RPMI7951 (cell line): ENCODE data around the gene HNRNPU. TPM values are rescaled to one million over a fixed set of nuclear protein-coding genes. Genes with fewer than 3 reads are reported as not detected.

Source experiments
- DNase-seq: peaks from one replicate; pipeline ENCODE4 v3.0.0-alpha.2; 2012; ENCODE audit warnings: low read depth
- total RNA-seq: library from RNA; depleted of rRNA; stranded (reverse); fragments of >200 nt; shearing (Covaris generic); gene quantifications from 2 replicates; pipeline ENCODE4 v1.2.3, GENCODE V29; 2014; rRNA removed

The HNRNPU gene
- total RNA-seq, result 201 and 226 TPM in 2 replicates

DNA sequence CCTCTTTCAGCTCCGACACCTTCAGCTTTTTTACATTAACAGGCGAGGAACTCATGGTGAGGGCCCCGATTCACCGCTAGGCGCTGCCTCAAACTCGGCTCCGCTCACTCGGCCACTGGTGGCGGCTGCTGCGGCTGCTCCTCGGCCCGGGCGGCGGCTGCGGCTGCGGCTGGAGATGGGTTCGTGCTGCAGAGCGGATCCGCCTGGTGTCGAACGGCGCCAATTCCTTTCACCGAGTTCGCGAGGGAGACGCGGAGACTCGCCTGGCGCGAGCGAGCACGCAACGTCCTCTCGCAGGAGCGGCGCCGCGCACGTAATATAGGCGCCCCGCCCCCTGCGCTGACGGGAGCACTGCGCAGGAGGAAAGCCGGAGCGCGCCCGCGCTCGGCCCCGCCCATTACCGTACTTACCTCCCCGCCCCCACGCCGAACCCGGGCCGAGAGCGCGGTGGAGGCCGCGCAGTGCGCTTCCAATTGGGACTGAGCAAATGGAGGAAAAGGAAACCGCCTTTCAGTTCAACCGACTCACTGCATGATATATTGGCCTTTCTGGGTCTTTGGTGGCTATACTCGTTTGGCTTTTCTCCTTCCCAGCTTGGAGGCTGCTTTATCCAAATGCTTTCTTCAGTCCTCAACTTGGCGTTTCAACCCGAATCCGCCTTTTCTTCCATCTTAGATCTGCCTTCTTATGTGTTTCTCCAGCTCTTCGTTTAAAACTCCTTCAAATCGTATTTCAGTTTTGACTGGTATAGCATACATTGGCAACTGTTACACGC lies at the start of gene HNRNPU:
HNRNPU (minus strand) TSS at position 291 of the 775 bp plus-strand sequence; CDS start at position 55, 236 bp downstream.
- peak; percentile 94 for DNase-seq

DNA sequence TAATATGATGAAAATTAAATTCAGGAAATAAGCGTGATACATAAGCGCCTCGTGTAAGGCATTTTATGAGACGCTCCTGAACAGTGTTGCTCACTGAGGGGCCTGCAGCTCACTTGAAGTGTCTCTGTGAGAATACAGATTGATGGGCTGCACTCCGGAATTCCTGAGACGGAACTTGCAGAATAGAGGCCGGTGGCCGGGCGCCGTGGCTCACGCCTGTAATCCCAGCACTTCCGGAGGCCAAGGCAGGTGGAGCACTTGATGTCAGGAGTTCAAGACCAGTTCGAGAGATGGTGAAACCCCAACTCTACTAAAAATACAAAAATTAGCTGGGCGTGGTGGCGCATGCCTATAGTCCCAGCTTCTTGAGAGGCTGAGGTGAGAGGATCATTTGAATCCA lies 49.5 kb upstream of the HNRNPU start:
- DNase-seq, result no peak

DNA sequence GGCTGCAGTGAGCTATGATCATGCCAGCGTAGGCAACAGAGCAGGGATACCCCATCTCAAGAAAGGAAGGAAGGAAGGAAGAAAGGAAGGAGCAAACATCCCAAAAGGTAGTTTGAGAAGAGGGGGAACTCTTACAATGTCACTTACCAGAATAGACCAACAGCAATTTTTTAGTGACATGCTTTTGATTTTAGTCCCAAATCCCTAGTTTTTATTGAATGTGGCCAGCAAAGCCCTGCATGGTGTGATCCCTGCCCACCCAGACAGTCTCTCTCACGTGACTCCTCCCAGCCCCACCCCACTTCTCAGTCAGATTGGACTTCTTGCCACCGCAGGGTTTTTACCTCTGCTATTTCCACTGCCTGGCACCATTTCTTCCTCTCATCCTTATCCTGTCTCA lies 39.8 kb upstream of the HNRNPU start:
- no peak for DNase-seq

DNA sequence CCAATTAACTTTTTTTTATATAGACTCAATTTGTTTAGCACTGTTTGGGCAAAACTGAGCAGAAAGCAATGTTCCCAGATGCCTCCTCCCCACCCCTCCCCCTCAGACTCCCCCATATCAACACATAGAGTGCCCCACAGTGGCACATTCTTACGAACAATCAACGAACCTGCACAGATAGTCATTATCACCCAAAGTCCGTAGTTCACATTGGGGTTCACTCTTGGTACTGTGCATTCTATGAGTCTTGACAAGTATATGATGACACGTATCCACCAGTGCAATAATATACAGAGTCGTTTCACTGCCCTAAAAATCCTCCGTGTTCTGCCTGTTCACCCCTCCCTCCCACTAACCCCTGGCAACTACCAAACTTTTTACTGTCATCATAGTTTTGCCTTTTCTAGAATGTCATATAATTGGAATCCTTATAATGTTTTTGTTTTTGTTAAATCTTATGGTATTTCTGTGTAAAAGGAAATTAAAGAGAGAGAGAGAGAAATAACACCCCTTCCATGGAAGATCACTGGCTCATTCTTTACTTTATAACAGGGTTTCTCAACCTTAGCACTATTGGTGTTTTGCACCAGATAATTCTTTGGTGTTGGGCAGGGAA lies 37.2 kb upstream of the HNRNPU start:
- DNase-seq, result no peak

DNA sequence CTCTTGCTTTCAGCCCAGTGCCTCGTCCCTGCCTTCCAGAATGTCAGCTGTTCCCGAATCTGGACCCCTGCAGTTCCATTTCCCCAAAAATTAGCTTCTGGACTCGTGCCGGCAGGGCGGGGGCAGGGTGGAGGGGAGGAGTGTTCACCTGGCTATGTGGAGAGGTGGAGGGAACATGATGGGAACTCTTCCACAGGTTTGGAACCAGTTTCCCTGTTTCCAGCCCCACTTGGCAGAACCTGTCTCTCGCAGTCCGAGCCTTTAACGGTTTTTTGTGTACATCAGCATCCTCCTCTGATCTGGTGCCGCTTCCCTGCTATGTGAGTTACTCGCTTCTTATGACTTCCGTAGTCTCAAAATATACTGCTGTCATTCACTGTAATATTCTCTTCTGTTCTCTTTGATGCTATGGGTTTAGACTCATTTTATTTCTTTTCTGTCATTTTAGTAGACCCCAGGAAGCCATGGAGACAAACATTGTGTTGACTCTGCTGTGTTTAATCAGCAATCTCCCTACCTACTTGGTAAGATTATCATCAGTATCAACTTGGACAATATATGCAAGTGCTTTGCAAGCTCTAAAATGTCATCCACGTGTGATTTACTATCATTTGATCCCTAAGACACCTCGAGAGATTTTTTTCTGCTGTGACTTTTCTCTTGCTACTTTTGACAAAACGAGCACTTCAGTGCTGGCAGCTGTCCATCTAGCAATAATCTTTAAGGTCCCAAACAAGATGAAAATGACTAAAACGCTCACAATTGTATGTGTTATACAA lies 33.3 kb upstream of the HNRNPU start:
- DNase-seq, result no peak

DNA sequence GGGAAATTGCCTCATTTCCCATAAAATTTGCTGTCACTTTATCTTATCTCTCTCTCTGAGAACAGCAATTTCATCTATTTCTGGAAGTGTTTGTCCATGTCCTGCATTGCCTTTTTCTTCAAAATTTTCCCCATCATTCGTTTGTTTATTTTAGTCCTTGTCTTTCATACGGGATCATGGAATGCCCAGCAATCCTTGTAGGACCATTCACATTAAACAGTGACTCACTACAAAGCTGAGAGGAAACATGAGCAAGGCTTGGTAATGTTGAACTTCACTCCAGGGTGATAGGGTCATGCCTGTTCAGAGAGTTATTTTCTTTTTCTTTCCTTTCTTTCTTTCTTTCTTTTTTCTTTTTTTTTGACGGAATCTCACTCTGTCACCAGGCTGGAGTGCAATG lies 32.2 kb upstream of the HNRNPU start:
- peak; percentile 57 for DNase-seq

DNA sequence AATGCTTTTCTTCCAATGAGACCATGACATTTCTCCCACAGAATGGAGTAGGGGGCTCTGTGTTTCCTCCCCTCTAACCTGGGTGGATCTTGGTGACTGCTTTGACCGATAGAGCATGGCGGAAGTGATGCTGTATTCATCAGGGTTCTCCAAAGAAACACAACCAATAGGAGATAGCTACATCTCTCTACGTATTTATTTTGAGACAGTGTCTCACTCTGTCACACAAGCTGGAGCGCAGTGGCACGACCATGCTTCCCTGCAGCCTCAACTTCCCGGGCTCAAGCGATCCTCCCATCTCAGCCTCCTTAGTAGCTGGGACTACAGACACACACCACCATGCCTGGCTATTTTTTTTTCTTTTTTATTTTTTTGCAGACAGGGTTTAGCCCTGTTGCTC lies 29.5 kb upstream of the HNRNPU start:
- DNase-seq, result no peak

DNA sequence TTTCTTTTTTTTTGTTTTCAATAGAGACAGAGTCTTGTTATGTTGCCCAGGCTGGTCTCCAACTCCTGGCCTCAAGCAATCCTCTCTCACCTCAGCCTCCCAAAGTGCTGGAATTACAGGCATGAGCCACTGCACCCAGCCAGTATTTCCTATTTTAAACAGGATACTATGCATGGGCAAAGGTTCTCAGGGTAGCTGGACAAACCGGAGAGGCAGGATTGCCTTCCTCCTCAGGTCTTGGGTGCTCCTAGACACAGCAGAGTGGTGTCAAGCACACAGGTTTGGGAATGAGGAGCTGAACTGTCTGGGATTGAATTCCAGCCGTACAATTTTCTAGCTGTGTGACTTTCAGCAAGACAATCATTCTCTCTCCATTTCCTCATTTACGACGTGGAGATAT lies 22.9 kb upstream of the HNRNPU start:
- no peak for DNase-seq

DNA sequence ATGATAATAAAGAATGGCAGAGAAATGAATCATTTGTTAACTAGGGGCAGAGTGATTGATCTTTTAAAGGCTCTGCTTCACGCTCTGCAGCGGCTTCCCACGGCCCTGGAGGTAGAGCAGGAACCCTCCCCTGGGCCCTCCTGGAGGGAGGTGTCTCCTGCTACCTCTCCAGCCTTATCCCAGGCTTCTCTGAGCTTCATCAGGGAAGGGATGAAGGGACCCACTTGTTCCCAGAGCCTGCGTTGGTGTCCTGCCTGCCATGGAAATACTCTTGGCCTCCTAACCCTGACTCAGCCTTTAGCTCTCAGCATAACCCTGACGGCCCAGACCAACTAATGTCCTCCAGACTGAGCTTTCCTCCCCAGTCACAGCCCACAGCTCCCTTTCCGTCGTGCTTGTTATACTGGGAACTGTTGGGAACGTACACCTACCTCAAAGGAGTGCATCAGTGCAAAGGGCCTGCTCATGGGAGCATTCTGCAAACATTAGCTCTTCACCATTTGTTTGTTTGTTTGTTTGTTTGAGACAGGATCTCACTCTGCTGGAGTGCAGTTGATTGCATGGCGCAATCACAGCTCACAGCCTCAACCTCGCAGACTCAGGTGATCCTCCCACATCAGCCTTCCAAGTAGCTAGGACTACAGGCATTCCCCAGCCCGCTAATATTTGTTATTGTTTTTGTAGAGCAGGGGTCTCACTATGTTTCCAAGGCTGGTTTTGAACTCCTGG lies 17.4 kb upstream of the HNRNPU start:
- DNase-seq, result no peak

DNA sequence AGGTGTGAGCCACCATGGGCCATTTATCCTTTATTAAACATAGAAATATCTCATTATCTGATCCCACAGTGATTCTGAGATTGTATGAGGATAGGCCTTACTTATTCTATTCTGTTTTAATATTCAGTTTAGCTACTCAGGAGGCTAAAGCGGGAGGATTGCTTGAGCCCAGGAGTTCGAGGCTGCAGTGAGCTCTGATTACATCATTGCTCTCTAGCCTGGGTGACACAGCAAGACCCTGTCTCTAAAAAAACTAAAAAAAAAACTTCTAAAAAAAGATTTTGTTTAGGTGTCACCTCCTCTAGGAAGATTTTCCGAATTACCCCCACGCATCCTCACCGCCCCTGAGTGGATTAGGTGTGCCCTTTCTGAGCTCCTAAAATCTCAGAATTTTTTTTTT lies 14.3 kb upstream of the HNRNPU start:
- no peak for DNase-seq

DNA sequence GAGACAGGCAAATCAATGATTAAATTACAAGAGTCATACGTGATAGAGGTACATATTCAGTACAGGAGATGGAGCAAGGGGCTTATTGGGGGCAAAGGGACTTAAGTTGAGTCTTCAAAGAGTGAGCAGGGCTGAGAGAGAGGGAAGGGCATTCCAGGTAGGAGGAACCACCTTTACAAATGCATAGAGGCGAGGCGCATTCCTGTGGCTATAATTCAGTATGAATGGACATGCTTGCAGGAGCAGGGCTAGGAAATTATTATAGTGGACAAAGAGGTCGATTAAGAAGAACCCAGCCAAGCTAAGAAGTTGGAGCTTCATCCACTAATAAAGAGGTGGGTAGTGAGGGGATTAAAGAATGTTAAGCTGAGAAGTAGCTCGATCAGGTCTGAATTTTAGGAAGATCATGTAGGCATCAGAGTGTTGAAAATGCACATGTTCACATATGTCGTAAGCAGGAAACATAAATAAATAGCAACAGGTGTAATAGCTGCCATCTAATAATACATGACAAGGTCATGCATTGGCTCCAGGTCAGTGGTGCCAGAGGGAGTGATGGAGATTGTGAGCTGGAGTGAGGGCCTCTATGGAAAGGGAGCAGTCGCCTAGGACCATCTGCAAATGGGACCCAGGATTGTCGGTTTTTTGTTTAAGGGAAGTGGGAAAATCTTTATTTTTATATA lies 12.0 kb upstream of the HNRNPU start:
- DNase-seq, result no peak

DNA sequence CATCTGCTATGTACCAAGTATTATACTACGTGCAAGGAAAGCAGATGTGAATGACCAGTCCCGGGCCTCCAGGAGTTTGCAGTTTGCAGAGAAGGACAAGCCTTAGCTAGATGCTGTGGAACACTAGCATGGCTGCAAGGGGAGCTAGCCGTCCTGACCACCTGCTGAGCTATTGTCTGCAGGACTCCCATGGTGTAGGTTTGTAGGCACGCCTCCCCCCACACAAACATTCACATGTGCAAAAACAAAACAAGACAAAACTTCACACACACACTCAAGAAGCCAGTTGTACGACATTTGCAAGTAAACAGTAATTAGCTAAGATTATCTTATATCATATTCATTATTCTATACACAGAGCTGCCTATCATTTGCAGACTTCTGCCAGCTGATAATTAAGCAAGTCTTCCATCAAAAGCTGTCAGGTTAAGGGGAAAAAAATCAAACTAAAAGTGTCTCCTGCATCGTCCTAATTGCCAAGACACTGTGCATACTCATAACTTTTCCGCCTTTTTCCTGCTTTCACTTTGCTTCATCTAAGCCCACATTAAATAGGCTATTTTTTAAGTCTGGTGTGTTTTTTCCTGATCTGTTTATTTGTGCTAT lies 10.7 kb upstream of the HNRNPU start:
- DNase-seq, result no peak

DNA sequence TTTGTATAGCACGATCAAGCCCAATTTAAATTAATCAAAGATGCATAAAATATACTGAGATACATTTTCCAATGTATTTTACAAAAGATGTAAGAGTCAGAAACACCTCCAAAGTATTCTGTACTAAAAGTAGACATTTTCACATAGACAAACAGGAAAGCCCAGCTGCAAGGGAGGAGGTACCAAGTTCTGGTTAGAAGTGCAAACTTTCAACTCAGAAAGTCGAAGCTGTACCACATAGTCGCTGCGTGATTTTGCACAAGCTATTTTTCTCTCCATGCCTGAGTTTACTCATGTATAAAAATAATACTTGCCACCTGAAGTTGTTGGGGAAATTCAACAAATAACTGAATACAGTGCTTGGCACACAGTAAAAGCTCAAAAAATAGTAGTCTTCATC lies 5.6 kb upstream of the HNRNPU start:
- DNase-seq, result no peak

DNA sequence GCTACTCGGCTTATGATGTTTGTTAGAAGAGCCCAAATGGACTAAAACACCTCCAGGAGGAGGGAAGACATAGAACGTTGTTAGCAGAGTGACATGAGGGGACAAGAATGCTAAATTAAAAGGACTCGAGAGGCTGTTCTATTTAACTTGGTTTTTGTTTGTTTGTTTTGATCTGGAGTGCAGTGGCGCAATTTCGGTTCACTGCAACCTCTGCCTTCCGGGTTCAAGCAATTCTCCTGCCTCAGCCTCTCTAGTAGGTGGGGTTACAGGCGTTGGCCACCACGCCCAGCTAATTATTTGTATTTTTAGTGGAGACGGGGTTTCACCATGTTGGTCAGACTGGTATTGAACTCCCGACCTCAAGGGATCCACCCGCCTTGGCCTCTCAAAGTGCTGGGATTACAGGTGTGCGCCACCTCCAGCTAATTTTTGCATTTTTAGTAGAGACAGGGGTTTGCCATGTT lies 5.1 kb upstream of the HNRNPU start:
- no peak for DNase-seq

DNA sequence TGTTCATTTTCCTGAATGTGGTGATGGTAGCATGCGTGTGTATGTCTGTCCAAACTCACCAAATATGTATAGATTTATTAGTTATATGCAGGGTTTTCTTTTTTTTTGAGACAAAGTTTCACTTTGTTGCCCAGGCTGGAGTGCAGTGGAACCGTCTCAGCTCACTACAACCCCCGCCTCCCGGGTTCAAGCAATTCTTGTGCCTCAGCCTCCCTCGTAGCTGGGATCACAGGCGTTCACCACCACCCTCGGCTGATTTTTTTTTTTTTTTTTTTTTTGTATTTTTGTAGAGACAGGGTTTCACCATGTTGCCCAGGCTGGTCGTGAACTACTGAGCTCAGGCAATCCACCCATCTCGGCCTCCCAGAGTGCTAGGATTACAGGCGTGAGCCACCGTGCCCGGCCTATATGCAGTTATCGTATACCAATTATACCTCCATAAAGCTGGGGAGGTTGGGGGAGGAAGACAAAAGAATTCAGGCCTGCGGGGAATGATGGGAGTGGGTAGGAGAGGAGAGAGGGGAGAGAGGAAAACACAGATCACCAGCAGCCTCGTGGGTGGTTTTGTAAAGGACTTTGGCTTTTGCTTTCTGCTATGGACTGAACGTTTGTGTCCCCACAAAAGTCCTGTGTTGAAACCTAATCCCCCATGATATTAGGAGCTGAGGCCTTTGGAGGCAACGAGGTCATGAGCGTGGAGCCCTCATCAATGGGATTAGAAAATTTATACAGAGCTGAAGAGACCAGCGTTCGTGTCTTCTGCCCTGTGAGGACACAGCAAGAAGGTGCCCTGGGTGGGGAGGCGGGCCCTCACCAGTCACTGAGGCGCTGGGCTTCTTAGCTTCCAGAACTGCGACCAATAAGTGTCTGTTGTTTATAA lies 4.4 kb upstream of the HNRNPU start:
- DNase-seq, result no peak

DNA sequence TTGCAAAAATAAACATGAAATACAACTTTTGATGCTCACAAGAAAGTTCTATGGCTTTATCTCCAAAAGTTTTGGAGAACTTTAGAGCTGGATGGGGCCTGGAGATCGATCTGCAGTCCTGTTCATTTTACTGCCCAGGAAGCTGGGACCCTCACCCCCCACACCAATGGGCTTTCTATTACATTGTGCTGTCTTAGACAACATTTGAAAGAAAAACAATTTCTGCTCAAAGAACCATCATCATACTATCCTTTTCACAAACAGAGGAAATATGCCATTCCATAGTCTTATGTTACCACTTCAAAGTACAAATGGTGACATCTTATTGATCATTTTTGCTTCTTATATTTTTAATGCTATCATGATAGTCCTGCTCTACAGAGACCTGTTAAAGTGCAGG lies 2.0 kb upstream of the HNRNPU start:
- no peak for DNase-seq

DNA sequence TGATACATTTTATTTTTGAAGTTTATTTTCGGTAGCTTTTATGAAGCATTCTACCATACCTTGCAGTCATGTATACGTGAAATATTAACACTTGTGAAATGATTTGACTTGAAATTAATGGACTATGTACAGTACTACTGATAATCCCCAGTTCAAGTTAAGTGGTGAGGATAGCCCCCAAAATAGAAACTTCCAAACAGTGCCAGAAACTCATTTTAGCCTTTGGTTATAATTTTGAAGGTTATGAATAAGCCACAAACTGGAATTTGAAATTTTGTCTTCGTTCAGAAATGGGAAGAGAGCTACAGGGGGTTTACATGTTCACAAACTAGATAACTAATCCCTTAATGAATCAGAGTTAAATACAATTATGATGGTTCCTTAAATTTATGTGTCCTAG lies 1.5 kb upstream of the HNRNPU start:
- no peak for DNase-seq

DNA sequence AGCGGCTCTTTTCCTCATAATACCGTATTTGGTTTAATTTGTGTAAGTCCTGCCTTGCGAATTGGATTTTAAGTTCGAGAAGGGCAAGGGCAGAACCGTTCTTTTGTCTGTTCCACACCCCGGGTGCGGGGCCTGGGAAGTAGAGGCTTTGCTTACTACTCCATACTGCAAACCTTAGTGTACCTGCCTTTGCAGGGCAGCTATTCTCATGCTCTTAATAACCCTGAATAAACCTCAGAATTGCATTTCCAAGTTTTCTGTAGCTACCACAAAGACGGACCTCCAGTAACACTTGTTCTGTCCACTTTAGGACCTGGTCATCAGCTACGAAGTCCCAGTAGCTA lies 657 bp upstream of the HNRNPU start:
- DNase-seq, result no peak

DNA sequence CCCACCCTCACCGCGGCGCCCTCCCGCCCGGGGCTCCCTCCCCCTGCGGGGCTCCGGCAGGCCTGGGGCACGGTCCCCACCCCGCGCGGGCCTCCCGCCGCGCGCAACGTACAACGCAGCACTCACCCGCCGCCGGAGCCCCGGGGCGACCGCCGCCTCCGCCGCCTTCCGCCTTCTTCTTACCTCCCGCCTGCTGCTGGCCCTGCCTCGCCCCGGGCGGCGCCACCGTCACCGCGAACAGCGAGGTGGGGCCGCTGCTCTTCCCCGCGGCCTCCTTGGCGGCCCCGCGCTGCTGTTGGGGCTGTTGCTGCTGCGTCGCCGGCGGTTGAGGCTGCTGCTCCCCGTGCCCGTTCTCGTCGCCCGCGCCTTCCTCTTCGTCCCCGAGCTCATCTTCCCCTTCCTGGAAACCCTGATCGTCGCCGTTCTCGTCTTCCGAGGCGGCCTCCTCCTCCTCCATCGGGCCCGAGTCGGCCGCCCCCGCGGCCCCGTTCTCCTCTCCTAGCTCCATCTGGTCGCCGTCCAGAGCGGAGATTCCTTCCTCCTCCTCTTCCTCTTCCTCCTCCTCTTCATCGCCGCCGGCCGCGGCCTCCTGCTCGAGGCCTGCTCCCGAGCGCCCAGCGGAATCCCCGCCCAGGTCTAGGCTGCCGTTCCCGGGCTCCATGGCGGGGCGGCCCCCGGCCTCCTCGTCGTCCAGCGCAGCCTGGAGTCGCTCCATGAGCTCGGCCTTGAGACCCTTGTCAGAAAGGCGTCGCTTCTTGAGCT lies 671 bp downstream of the HNRNPU start:
- DNase-seq, result no peak
